Left ventricle myocardium inferior (tissue), 1 donor: Measurements from ENCODE around the gene PPP1R13L. TPM values are rescaled to one million over a fixed set of nuclear protein-coding genes. Genes with fewer than 3 reads are reported as not detected.
"Not testable (repeated sequence)": the region's sequence is repeated elsewhere in the genome, so short reads cannot be mapped to it uniquely, and the experiment has no call there.

Experiments used
- DNase-seq: peaks from one replicate; pipeline ENCODE4 v3.0.0-alpha.2; 2020
- H3K27ac ChIP-seq: fragments of 200-600 bp; replicated peaks from 2 replicates; pipeline ENCODE4 v1.8.0; 2021
- H3K27me3 ChIP-seq: fragments of 200-600 bp; 2 replicates; pipeline ENCODE4 v1.8.0; 2021; ENCODE audit warnings: low read depth
- H3K36me3 ChIP-seq: fragments of 200-600 bp; 2 replicates; pipeline ENCODE4 v1.8.0; 2021
- H3K4me1 ChIP-seq: fragments of 200-600 bp; 2 replicates; pipeline ENCODE4 v1.8.0; 2021
- H3K4me3 ChIP-seq: fragments of 200-600 bp; 2 replicates; pipeline ENCODE4 v1.8.0; 2021; ENCODE audit warnings: mild to moderate bottlenecking, moderate library complexity
- H3K9me3 ChIP-seq: fragments of 200-600 bp; replicated peaks from 2 replicates; pipeline ENCODE4 v1.8.0; 2021
- intact Hi-C: fragments of 100-400 bp; cut with micrococcal nuclease; formaldehyde crosslinking; loops from one replicate; pipeline ENCODE4 v1.11.0; 2022
- total RNA-seq: library from RNA; stranded (reverse); fragmentation: NEBNext Ultra II Directional; extraction: Animal tissue kit (Norgen Biotek cat#: 25700); gene quantifications from one replicate; pipeline ENCODE4 v1.2.1, GENCODE V29; 2021
- TF ChIP-seq, protein P1 (sequence below): fragments of 200-600 bp; IDR thresholded peaks from 2 replicates; pipeline ENCODE4 v1.8.0; 2021; ENCODE audit warnings: antibody characterized with exemption, mild to moderate bottlenecking, borderline replicate concordance
- donor health status: DM: no; HTN: yes; CAD: no; lungs with severe emphysema.

PPP1R13L gene
- total RNA-seq, 1 donor from 2014 or later, result 207 TPM

- Histone ChIP-seq H3K27ac (peak overlapping the region; percentile 98), H3K9me3 (no peaks in the 10 kb centered on the region), H3K4me3 (peak overlapping the region; percentile 82), H3K27me3 (no peaks in the 10 kb centered on the region), H3K4me1 (peaks cover 40% of the 10 kb centered on the region), H3K36me3 (no peaks in the 10 kb centered on the region)
- DNase-seq, result peak; percentile 90
- TF ChIP-seq, protein P1, sequence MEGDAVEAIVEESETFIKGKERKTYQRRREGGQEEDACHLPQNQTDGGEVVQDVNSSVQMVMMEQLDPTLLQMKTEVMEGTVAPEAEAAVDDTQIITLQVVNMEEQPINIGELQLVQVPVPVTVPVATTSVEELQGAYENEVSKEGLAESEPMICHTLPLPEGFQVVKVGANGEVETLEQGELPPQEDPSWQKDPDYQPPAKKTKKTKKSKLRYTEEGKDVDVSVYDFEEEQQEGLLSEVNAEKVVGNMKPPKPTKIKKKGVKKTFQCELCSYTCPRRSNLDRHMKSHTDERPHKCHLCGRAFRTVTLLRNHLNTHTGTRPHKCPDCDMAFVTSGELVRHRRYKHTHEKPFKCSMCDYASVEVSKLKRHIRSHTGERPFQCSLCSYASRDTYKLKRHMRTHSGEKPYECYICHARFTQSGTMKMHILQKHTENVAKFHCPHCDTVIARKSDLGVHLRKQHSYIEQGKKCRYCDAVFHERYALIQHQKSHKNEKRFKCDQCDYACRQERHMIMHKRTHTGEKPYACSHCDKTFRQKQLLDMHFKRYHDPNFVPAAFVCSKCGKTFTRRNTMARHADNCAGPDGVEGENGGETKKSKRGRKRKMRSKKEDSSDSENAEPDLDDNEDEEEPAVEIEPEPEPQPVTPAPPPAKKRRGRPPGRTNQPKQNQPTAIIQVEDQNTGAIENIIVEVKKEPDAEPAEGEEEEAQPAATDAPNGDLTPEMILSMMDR, result peak; percentile 100
- intact Hi-C loops, result loop anchor here (1.0 kb wide), 1 partner anchor 39 kb away; no protein-coding TSS in a partner anchor
Observed at GRCh38 chr19:45439569-45440258, 34.8 kb upstream of the PPP1R13L start.

DNA sequence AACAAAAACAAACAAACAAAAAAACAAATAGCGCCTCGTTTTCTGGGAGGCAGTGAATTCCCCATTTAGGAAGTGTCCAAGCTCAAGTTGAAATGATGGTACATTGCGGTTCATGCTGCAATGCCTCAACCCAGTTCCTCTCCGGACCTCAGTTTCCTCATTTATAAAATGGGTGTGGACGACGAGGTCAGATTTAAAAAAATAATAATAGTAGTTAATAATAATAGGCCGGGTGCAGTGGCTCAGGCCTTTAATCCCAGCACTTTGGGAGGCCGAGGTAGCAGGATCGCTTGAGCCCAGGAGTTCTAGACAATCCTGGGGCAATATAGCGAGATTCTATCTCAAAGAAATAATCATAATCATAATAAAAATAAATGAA lies 34.3 kb upstream of the PPP1R13L start:
- TF ChIP-seq, protein P1, result no peak
- DNase-seq, result no peak
- H3K27ac ChIP-seq, result peak overlapping the region; percentile 98
- H3K36me3 ChIP-seq, result no peaks in the 10 kb centered on the region
- peak overlapping the region; percentile 82 for H3K4me3 ChIP-seq
- H3K9me3 ChIP-seq, result no peaks in the 10 kb centered on the region
- H3K27me3 ChIP-seq, result no peaks in the 10 kb centered on the region
- H3K4me1 ChIP-seq, result peaks cover 35% of the 10 kb centered on the region
- intact Hi-C loops, result loop anchor here (1.0 kb wide), 1 partner anchor 39 kb away; no protein-coding TSS in a partner anchor

- Histone ChIP-seq H3K36me3 (no peaks in the 10 kb centered on the region), H3K9me3 (no peaks in the 10 kb centered on the region), H3K4me1 (peaks cover 21% of the 10 kb centered on the region), H3K27me3 (no peaks in the 10 kb centered on the region), H3K4me3 (no peak overlapping the region), H3K27ac (no peak overlapping the region)
- TF ChIP-seq, protein P1, result no peak
- intact Hi-C loops, result no loop called here
- no peak for DNase-seq
Observed at GRCh38 chr19:45437328-45437727, 32.5 kb upstream of the PPP1R13L start.

DNA sequence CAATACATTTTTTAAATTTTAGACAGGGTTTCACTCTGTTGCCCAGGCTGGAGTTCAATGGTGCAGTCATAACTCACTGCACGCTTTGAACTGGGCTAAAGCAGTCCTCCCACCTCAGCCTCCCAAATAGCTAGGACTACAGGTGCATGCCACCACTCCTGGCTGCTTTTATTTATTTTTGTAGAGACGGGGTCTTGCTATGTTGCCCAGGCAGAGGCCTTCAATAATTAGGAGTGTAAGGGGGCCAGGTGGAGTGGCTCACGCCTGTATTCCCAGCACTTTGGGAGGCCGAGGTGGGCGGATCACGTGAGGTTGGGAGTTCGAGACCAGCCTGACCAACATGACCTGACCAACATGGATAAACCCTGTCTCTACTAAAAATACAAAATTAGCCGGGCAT lies 27.7 kb upstream of the PPP1R13L start:
- H3K9me3 ChIP-seq, DNase-seq, H3K27ac ChIP-seq, H3K36me3 ChIP-seq, intact Hi-C loops, H3K4me3 ChIP-seq, H3K27me3 ChIP-seq: not testable (repeated sequence)
- peaks cover 22% of the 10 kb centered on the region for H3K4me1 ChIP-seq

GRCh38 chr19:45431008-45431407 lies 26.1 kb upstream of the PPP1R13L start:
- DNase-seq, H3K27ac ChIP-seq, H3K27me3 ChIP-seq, H3K9me3 ChIP-seq, H3K4me3 ChIP-seq, H3K36me3 ChIP-seq, intact Hi-C loops: not testable (repeated sequence)
- peaks cover 26% of the 10 kb centered on the region for H3K4me1 ChIP-seq

GRCh38 chr19:45429896-45430295 lies 25.0 kb upstream of the PPP1R13L start:
- Histone ChIP-seq H3K4me1 (peaks cover 34% of the 10 kb centered on the region), H3K27ac (peak overlapping the region; percentile 85)
- H3K27me3 ChIP-seq, intact Hi-C loops, DNase-seq, H3K9me3 ChIP-seq, H3K4me3 ChIP-seq, H3K36me3 ChIP-seq: not testable (repeated sequence)

- no peaks in the 10 kb centered on the region for H3K9me3 ChIP-seq
- peak overlapping the region; percentile 85 for H3K27ac ChIP-seq
- TF ChIP-seq, protein P1, result peak; percentile 57
- DNase-seq, result peak; percentile 70
- H3K4me3 ChIP-seq, result peak overlapping the region; percentile 67
- H3K36me3 ChIP-seq, result no peaks in the 10 kb centered on the region
- no peaks in the 10 kb centered on the region for H3K27me3 ChIP-seq
- H3K4me1 ChIP-seq, result peaks cover 46% of the 10 kb centered on the region
- intact Hi-C loops, result no loop called here
Observed at GRCh38 chr19:45428384-45429231, 23.7 kb upstream of the PPP1R13L start.
